HEK293T (cell line): ENCODE data around the gene PDE4B.

Source experiments
- BHLHE40 ChIP-seq: fragments of 450-650 bp; IDR thresholded peaks from 2 replicates; pipeline ENCODE4 v1.6.1; 2016; ENCODE audit warnings: mild to moderate bottlenecking, moderate library complexity, borderline replicate concordance
- CTBP1 ChIP-seq: fragments of 450-650 bp; IDR thresholded peaks from 2 replicates; pipeline ENCODE4 v1.6.1; 2016; ENCODE audit warnings: borderline replicate concordance
- FOXA1 ChIP-seq: fragments of 450-650 bp; IDR thresholded peaks from 2 replicates; pipeline ENCODE4 v1.6.1; 2016; ENCODE audit warnings: mild to moderate bottlenecking
- FOXM1 ChIP-seq: fragments of 450-650 bp; IDR thresholded peaks from 2 replicates; pipeline ENCODE4 v1.6.1; 2017; ENCODE audit warnings: mild to moderate bottlenecking, borderline replicate concordance
- SUZ12 ChIP-seq: fragments of 450-650 bp; IDR thresholded peaks from 2 replicates; pipeline ENCODE4 v1.6.1; 2016; ENCODE audit warnings: mild to moderate bottlenecking
- ZNF384 ChIP-seq: fragments of 450-650 bp; IDR thresholded peaks from 2 replicates; pipeline ENCODE4 v1.6.1; 2016

DNA sequence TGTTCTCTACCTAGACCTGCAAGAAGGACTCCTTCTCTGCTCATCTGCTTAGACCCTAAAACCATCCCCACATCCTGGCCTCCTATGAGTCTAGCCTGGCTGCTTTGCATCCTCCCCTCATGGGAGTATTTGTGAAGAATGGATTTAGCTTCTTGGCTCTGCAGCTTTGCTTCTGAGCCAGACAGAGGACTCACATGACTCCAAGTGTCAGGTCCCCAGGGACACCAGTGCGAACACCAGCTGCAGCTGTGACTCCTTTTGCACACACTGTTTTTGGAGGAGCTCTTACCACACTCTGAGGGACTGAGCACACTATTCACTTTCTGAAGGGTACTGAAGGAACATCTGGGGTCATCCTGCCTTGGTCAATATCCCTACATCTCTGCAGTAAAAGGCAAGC, 609.5 kb downstream of the PDE4B start:
- TF ChIP-seq SUZ12 (no peak), FOXM1 (no peak), BHLHE40 (no peak), FOXA1 (no peak), ZNF384 (no peak), CTBP1 (no peak)
